GM12878 (cell line): ENCODE data around the gene SLC13A4. TPM values are rescaled to one million over a fixed set of nuclear protein-coding genes. Genes with fewer than 3 reads are reported as not detected.

Experiments
- CEBPB ChIP-seq, 2 experiments: fragments of 150-350 bp in 1 of 2; IDR thresholded peaks; 2 replicates each; pipeline ENCODE4 v1.6.1; 2012 to 2014; ENCODE audit warnings: low read depth in 2 of 2, low read length in 2 of 2, borderline replicate concordance in 1 of 2, inconsistent platforms in 1 of 2
- CTCF ChIP-seq, 3 experiments: IDR thresholded peaks in 2 of 3; conservative IDR thresholded peaks in 1 of 3; 2 replicates each; pipeline ENCODE4 v1.5.1; 2011; ENCODE audit warnings: low read depth in 3 of 3, low read length in 3 of 3, mild to moderate bottlenecking in 3 of 3, control low read depth in 2 of 3, moderate library complexity in 2 of 3, inconsistent platforms in 1 of 3, mixed read lengths in 1 of 3; ENCODE audit not compliant: control insufficient read depth in 2 of 3, insufficient read depth in 1 of 3; ENCODE audit errors: extremely low read depth in 1 of 3
- KDM1A ChIP-seq: fragments of 200-600 bp; sonication (generic); IDR thresholded peaks from 2 replicates; pipeline ENCODE4 v1.6.1; 2016; ENCODE audit warnings: borderline replicate concordance
- RELA ChIP-seq: fragments of 450-650 bp; IDR thresholded peaks from 2 replicates; pipeline ENCODE4 v1.8.0; 2014; ENCODE audit warnings: borderline replicate concordance; ENCODE audit not compliant: partially characterized antibody
- SREBF2 ChIP-seq: IDR thresholded peaks from 2 replicates; pipeline ENCODE4 v1.6.1; 2012; ENCODE audit warnings: mild to moderate bottlenecking, low read length
- ZNF687 ChIP-seq: fragments of 450-650 bp; IDR thresholded peaks from 2 replicates; pipeline ENCODE4 v1.6.1; 2017; ENCODE audit warnings: mild to moderate bottlenecking, moderate library complexity
- polyA plus RNA-seq, 11 experiments: library from polyadenylated mRNA; depleted of rRNA in 4 of 11; unstranded in 6 of 11; stranded (reverse) in 5 of 11; fragments of >200 nt; fragmentation: Nextera tagmentation in 4 of 11; fragmentation: Illumina TruSeq in 1 of 11; extraction: Ambion mirVana in 4 of 11; extraction: Trizol in 1 of 11; gene quantifications; 1 replicate in 1 of 11; 2 replicates in 10 of 11; pipeline versions ENCODE4 v1.2.1 to v1.2.3, GENCODE V29; 2011 to 2016; ENCODE audit warnings: inconsistent platforms in 2 of 11, missing spikeins in 2 of 11, low read depth in 1 of 11
- total RNA-seq, 4 experiments: library from RNA; depleted of rRNA in 3 of 4; stranded (reverse); fragments of >200 nt in 3 of 4; fragmentation: Illumina TruSeq in 1 of 4; extraction: Trizol in 1 of 4; gene quantifications; 2 replicates each; pipeline versions ENCODE4 v1.2.1 to v1.2.3, GENCODE V29; 2013 to 2021

SLC13A4 gene
- total and polyA plus RNA-seq, 10 of the 15 experiments (the other 5 are each of a cell fraction or from before 2014, with no cell fraction given): 0.14 to 0.23 (median 0.20) TPM; not detected in 7

GRCh38 chr7:135672560-135673359 lies 55.2 kb downstream of the SLC13A4 start (continued):
- TF ChIP-seq ZNF687 (no peak), CEBPB (IDR thresholded peaks at IDR 0.05; ENCODE audit: borderline replicate concordance in 1 of 2, low read depth in 2 of 2, low read length in 2 of 2) (no peak), SREBF2 (no peak), CTCF (IDR thresholded peaks at IDR 0.05 in 2 of 3, conservative IDR thresholded peaks at IDR 0.05 in 1 of 3; ENCODE audit: control insufficient read depth in 2 of 3, extremely low read depth in 1 of 3, insufficient read depth in 1 of 3, low read depth in 3 of 3, low read length in 3 of 3) (peak; percentile 65 to 82 (median 68)), KDM1A (no peak), RELA (no peak)
